HAP-1 (cell line): ENCODE results near the gene WDR43.

Source experiments
- DNase-seq, 2 experiments: peaks; one replicate each; pipeline ENCODE4 v3.0.0-alpha.2; 2016 to 2020; ENCODE audit warnings: low spot score in 2 of 2
- H3K27me3 ChIP-seq: fragments of 250-450 bp; sonication (Bioruptor Pico); 2 replicates; pipeline ENCODE4 v1.5.1; 2020; ENCODE audit warnings: low read depth, mild to moderate bottlenecking, moderate library complexity
- H3K36me3 ChIP-seq: fragments of 250-450 bp; sonication (Bioruptor Pico); replicated peaks from 2 replicates; pipeline ENCODE4 v1.5.1; 2020; ENCODE audit warnings: mild to moderate bottlenecking
- H3K4me1 ChIP-seq: fragments of 250-450 bp; sonication (Bioruptor Pico); 2 replicates; pipeline ENCODE4 v1.5.1; 2020; ENCODE audit warnings: mild to moderate bottlenecking
- H3K4me3 ChIP-seq: fragments of 250-450 bp; sonication (Bioruptor Pico); 2 replicates; pipeline ENCODE4 v1.5.1; 2020; ENCODE audit warnings: mild to moderate bottlenecking, moderate library complexity
- H3K9me3 ChIP-seq: fragments of 250-450 bp; sonication (Bioruptor Pico); 2 replicates; pipeline ENCODE4 v1.5.1; 2020; ENCODE audit warnings: mild to moderate bottlenecking, moderate library complexity
- in situ Hi-C: fragments of 300-500 bp; cut with MboI; formaldehyde crosslinking; loops from 3 replicates; pipeline ENCODE4 v1.14.3; 2020; ENCODE audit warnings: low sequenced_read_pairs, inconsistent platforms, mixed read lengths

Gene WDR43

DNA sequence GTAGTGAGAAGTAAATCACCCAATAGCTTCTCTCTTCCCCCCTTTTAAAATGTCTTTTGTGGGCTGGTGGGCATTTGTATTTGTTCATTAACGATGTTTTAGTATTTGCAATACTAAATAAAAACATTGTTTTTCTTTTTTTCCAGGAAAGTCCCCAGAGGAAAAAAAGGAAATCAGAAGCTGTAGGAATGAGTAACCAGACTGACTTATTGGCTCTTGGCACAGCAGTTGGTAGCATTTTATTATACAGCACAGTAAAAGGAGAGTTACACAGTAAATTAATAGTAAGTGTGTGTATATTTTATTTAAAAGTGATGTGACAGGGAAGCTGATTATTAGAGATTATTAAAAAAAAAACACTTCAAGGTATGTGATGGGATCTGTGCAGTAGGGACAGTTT is 7.4 kb downstream of the WDR43 start:
- Histone ChIP-seq H3K4me1 (peaks cover 35% of the 10 kb centered on the region), H3K9me3 (no peaks in the 10 kb centered on the region), H3K36me3 (peaks cover 65% of the 10 kb centered on the region), H3K4me3 (no peak overlapping the region), H3K27me3 (no peaks in the 10 kb centered on the region)
- in situ Hi-C loops = no loop called here
- DNase-seq = no peak

DNA sequence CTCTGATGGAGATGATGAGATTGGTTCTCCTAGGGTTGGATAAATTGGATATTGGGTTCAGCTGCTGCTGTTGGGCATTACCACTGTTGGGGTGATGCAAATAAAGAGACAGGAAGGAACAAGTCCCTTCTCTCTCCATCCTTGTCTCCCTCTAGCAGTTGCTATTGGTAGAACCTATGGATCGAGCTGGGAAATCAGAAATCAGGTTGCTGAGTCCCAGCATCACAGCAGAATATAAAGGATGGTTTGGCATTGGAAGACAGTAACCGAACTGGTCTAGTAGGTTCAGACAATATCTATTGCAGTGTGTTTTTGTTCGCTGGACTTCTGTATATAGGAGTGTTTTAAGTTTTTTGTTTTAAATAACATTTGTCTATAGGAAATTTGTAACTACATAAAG is 8.1 kb downstream of the WDR43 start:
- Histone ChIP-seq H3K36me3 (peaks cover 68% of the 10 kb centered on the region), H3K4me1 (peaks cover 31% of the 10 kb centered on the region), H3K27me3 (no peaks in the 10 kb centered on the region), H3K9me3 (no peaks in the 10 kb centered on the region), H3K4me3 (no peak overlapping the region)
- DNase-seq = no peak
- in situ Hi-C loops = no loop called here

DNA sequence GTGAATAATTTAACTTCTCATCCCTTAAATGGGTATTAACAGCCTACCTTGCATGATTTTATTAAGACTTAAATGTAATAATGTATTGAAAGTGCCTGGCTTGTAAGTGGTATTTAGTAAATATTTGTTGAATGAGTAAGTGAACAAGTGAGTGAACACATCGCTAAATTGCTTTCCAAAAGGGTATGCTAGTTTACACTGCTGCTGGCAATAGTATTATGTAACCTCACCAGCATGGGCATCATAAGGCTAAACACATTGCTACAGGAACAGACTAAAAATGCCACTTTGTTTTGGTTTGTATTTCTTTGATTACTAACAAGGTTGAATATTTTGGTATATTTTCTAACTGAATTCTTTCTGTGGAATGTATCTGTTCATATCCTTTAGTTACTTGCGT is 9.8 kb downstream of the WDR43 start:
- Histone ChIP-seq H3K9me3 (no peaks in the 10 kb centered on the region), H3K36me3 (peaks cover 85% of the 10 kb centered on the region), H3K27me3 (no peaks in the 10 kb centered on the region), H3K4me1 (peaks cover 14% of the 10 kb centered on the region), H3K4me3 (no peak overlapping the region)
- no peak for DNase-seq
- in situ Hi-C loops = no loop called here

DNA sequence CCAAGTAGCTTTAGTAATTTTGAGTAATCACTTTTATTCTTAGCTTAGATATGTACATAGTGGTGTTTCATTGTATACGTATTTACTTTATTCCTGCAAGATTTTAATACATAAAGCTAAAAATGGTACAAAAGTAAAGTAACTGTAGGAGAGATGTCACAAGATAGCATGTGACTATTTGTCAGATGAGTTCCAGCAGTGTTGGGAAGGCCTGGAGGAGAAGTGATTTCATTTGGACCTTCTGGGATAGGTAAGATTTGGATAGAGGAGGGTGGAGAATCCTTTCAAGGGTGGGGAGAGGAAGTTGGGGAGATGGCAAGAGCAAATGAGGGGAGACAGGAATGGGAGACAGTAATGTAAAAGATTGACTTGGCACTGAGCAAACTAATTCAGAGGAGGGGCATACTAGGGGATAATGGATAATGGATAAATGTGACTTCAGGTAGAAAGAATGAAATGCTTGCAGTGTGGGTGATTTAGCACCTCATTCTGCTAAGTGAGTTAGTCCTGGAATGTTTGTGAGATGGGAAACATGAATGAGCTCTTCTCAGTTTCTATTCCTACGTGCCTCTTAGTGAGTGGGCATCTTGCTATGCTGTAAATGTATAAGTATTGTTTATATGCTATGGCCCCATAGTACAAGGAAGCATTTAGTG is 10.5 kb downstream of the WDR43 start:
- Histone ChIP-seq H3K4me1 (peaks cover 14% of the 10 kb centered on the region), H3K9me3 (no peaks in the 10 kb centered on the region), H3K27me3 (no peaks in the 10 kb centered on the region), H3K36me3 (peaks cover 88% of the 10 kb centered on the region), H3K4me3 (no peak overlapping the region)
- in situ Hi-C loops = no loop called here
- no peak for DNase-seq

DNA sequence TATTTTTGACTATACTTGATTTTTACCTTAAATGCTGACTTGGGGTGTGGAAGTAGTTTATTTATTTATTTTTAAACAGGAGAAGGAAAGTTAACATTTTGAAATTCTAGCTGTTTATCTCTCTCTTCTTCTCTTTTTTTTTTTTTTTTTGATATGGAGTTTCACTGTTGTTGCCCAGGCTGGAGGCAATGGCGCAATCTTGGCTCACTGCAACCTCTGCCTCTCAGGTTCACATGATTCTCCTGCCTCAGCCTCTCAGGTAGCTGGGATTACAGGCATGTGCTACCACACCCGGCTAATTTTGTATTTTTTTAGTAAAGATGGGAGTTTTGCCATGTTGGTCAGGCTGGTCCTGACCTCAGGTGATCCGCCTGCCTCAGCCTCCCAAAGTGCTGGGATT is 11.1 kb downstream of the WDR43 start:
- H3K36me3 ChIP-seq = peaks cover 91% of the 10 kb centered on the region
- H3K9me3 ChIP-seq = no peaks in the 10 kb centered on the region
- no peaks in the 10 kb centered on the region for H3K27me3 ChIP-seq
- peaks cover 10% of the 10 kb centered on the region for H3K4me1 ChIP-seq
- no peak for DNase-seq
- in situ Hi-C loops = no loop called here
- no peak overlapping the region for H3K4me3 ChIP-seq

DNA sequence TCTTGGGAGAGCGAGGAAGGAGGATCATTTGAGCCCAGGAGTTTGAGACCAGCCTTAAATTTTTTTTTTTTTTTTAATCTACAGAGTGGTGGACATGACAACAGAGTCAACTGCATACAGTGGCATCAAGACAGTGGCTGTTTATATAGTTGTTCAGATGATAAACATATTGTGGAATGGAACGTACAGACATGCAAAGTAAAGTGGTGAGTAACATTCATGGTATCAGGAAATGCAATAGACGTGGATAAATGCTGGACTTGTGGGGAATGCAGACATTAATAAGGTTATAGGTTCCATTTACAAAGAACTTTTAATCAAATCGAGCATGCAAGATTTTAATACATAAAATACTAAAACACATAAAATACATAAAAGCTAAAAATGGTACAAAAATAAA is 11.9 kb downstream of the WDR43 start:
- peaks cover 88% of the 10 kb centered on the region for H3K36me3 ChIP-seq
- DNase-seq = no peak

DNA sequence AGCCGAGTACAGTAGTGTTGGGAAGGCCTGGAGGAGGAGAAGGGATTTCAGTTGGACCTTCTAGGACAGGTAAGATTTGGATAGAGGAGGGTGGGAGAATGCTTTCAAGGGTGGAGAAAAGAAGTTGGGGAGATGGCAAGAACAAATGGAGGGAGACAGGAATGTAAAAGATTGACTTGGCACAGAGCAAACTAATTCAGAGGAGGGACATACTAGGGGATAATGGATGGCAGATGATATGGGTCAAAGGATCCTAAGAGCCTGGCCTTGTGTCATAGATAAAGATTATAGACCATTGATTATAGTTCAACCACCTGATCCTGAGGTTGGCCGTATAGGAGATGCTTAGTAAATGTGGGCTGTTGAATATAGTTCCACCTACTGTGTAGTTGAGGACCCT is 12.4 kb downstream of the WDR43 start:
- peaks cover 85% of the 10 kb centered on the region for H3K36me3 ChIP-seq
- no peaks in the 10 kb centered on the region for H3K27me3 ChIP-seq
- H3K4me1 ChIP-seq = peaks cover 6% of the 10 kb centered on the region; the same call in 1 of the 2 replicates
- no peaks in the 10 kb centered on the region for H3K9me3 ChIP-seq
- in situ Hi-C loops = no loop called here
- no peak for DNase-seq
- no peak overlapping the region for H3K4me3 ChIP-seq

More for the DNA sequence above, 11.9 kb downstream of the WDR43 start:
- Histone ChIP-seq H3K27me3 (no peaks in the 10 kb centered on the region), H3K4me3 (no peak overlapping the region), H3K9me3 (no peaks in the 10 kb centered on the region), H3K4me1 (peaks cover 6% of the 10 kb centered on the region; the same call in 1 of the 2 replicates)
- in situ Hi-C loops = no loop called here

DNA sequence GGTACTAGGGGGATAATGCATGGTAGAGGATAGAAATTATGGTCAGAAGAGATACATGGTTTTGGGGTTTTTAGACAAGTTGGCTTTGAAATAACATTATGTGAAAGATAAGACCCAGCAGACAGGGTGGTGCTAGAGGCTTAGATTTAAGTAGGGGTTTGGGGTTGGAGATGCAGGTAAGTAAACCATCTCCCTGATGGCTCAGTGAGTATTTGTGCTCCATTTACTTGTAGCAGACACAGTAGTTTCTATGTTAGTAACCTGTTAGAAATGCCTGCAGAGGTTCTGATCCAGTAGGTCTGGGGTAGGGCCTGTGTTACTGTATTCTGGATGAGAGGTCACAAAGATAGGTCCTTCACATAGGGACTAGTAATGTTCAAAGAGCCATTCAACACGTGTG is 13.7 kb downstream of the WDR43 start:
- Histone ChIP-seq H3K4me1 (peaks cover 6% of the 10 kb centered on the region; the same call in 1 of the 2 replicates), H3K4me3 (no peak overlapping the region), H3K27me3 (no peaks in the 10 kb centered on the region), H3K36me3 (peaks cover 83% of the 10 kb centered on the region), H3K9me3 (no peaks in the 10 kb centered on the region)
- in situ Hi-C loops = no loop called here
- no peak for DNase-seq

DNA sequence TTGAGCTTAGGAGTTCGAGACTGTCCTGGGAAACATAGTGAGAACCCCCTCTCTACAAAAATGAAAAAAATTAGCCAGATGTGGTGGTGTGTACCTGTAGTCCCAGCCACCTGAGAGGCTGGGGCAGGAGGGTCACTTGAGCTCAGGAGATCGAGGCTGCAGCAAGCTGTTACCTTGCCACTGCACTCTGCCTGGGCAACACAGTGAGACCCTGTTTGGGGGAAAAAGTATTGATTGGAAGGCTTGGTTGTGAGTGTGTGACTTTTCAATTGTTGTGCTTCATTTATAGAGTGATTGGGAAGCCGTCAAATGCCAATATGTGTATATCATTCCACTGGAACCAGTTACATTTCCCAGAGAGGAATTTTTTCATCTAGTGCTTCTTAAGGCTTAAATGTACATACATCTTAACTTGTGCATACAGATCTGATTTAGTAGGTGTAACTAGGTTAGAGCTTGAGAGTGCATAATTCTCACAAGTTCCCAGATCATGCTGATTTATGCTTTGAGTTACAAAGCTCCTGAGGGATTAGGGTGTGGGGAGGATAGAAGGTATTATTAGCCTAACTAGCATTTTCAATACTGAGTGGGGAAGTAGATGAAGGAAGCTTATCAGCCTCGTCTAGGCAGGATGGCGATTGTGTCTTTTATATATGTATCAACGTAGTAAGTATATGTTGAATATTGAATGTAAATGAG is 15.3 kb downstream of the WDR43 start:
- H3K36me3 ChIP-seq = peaks cover 81% of the 10 kb centered on the region
- H3K4me1 ChIP-seq = peaks cover 6% of the 10 kb centered on the region; the same call in 1 of the 2 replicates
- H3K9me3 ChIP-seq = no peaks in the 10 kb centered on the region
- in situ Hi-C loops = no loop called here
- H3K4me3 ChIP-seq = no peak overlapping the region
- H3K27me3 ChIP-seq = no peaks in the 10 kb centered on the region
- DNase-seq = no peak

DNA sequence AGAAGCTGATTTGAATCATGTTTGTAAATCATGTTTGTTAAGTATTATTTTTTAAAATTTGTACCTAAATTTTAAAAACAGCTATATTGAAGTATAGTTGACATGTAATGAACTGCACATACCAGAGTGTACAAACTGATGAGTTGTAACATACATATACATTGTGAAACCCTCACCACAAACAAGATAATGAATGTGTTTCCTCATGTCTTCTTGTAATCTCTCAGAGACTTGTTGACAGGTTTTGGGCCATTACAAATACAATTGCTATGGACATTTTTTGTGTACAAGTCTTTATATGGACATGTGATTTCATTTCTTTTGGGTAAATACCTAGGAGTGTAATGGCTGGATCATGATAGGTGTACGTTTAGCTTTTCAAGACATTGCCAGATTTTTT is 21.5 kb downstream of the WDR43 start:
- in situ Hi-C loops = no loop called here
- DNase-seq = no peak
- Histone ChIP-seq H3K36me3 (peaks cover 77% of the 10 kb centered on the region), H3K4me1 (no peaks in the 10 kb centered on the region), H3K4me3 (no peak overlapping the region), H3K27me3 (no peaks in the 10 kb centered on the region), H3K9me3 (no peaks in the 10 kb centered on the region)

DNA sequence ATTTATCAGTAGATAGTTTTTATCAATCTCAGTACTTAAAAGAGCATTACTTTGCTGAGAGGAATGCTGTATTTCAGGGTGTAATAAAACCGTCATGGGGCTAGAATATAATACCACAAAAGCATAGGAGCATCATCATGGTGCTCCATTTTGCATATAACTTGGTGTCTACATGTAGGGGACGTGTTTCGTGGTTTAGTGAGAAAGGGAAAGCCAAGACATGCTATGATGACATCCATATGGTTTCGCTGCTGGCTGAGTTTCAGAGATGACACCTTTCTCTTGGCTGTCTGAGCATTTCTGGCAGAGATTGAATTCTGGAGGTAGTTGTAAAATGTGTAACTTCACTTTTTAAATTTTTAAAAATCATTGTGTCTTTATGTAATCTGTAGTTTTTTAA is 32.4 kb downstream of the WDR43 start:
- Histone ChIP-seq H3K9me3 (no peaks in the 10 kb centered on the region), H3K27me3 (no peaks in the 10 kb centered on the region), H3K4me1 (no peaks in the 10 kb centered on the region), H3K4me3 (no peak overlapping the region), H3K36me3 (peaks cover 90% of the 10 kb centered on the region)
- DNase-seq = no peak
- in situ Hi-C loops = no loop called here

DNA sequence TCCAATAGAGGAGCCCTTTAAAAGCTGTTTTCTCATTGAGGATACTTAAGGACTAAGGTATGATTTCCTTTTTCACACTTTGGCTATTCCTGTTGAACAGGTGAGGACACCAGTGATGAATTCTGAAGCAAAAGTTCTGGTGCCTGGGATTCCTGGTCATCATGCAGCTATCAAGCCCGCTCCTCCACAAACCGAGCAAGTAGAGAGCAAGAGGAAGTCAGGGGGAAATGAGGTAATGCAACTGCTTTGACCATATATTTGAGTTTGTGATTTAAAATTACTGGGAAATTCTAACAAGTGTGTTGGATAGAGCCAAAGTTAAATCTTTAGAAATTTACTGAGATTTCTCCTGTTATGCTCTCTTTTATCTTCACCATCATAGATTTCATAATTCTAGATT is 33.0 kb downstream of the WDR43 start:
- in situ Hi-C loops = no loop called here

DNA sequence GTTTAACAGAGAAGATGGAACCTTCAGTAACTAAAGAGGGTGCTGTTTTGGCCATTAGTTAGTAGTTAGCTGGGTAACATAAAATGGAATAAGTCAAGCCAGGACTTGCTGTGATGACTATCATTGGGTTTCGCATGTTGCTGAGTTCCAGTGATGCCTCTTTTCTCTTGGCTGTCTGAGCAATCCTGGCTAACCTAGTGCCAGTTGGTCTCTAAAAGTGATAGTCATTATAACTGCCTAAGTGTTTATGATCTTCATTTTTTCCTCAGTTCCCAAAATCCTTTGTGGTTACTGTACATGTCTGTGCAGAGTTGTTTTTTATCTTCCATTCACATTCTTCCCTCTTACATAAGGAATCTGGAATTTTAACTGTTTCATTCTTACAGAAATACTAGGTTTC is 33.4 kb downstream of the WDR43 start:
- no peak overlapping the region for H3K4me3 ChIP-seq
- no peaks in the 10 kb centered on the region for H3K27me3 ChIP-seq
- peaks cover 90% of the 10 kb centered on the region for H3K36me3 ChIP-seq
- in situ Hi-C loops = no loop called here
- H3K4me1 ChIP-seq = no peaks in the 10 kb centered on the region
- DNase-seq = no peak
- no peaks in the 10 kb centered on the region for H3K9me3 ChIP-seq

More for the DNA sequence above, 33.0 kb downstream of the WDR43 start:
- Histone ChIP-seq H3K4me3 (no peak overlapping the region), H3K27me3 (no peaks in the 10 kb centered on the region), H3K36me3 (peaks cover 90% of the 10 kb centered on the region), H3K9me3 (no peaks in the 10 kb centered on the region), H3K4me1 (no peaks in the 10 kb centered on the region)
- no peak for DNase-seq

DNA sequence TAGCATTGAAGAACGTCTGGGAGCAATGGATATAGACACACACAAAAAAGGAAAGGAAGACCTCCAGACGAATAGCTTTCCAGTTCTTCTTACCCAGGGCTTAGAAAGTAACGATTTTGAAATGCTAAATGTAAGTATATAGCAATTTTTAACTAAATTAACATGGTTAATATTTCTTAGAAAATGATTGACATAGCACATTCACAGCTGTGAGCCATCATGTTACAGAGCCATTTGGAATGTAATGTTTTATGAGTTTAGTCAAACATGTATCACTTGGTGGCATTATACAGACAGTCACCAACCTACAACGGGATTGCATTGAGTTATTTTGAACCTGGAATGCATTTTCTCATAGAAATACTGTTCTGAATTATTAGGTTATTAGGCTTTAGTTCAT is 35.1 kb downstream of the WDR43 start:
- in situ Hi-C loops = no loop called here
- DNase-seq = no peak
- no peaks in the 10 kb centered on the region for H3K27me3 ChIP-seq
- no peaks in the 10 kb centered on the region for H3K9me3 ChIP-seq
- H3K36me3 ChIP-seq = peaks cover 90% of the 10 kb centered on the region
- H3K4me1 ChIP-seq = no peaks in the 10 kb centered on the region
- H3K4me3 ChIP-seq = no peak overlapping the region
